ENCODE data around the gene ZNF451. TPM values are rescaled to one million over a fixed set of nuclear protein-coding genes. Genes with fewer than 3 reads are reported as not detected.

The ZNF451 gene
- total RNA-seq, 1 experiment from 2014 or later, result 68.7 TPM

DNA sequence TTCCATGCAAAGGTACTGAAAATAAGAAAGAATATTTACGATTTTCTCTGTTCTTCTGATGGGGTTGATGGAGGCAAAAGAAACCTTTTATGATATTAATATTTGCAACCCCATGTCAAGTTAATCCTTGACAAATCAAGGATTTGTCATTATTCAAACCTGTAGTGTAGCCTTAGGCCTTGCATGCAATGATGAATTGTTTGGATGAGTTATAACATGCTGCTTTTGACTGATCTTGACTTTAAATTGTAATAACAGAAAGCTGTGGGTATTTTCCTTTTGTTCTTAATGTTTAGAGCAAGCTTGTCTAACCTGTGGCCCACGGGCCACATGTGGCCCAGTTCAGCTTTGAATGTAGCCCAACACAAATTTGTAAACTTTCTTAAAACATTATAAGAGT is 69.1 kb downstream of the ZNF451 start:
- DNase-seq, result no peak
- Mint-ChIP-seq H3K36me3 (ENCODE audit: insufficient read depth, unreplicated experiment) (peaks cover 4% of the 10 kb centered on the region), H3K4me1 (ENCODE audit: low read depth, unreplicated experiment) (no peaks in the 10 kb centered on the region), H3K27ac (ENCODE audit: unreplicated experiment) (no peak overlapping the region), H3K4me3 (ENCODE audit: low read depth, unreplicated experiment) (no peak overlapping the region), H3K27me3 (ENCODE audit: unreplicated experiment) (no peaks in the 10 kb centered on the region), H3K9me3 (ENCODE audit: low read depth, unreplicated experiment) (peaks cover 2% of the 10 kb centered on the region)
- BruUV-seq (replicated peaks), result no TSS peak
- CTCF ChIA-PET, result no interaction called here
- TF ChIP-seq, protein P1, sequence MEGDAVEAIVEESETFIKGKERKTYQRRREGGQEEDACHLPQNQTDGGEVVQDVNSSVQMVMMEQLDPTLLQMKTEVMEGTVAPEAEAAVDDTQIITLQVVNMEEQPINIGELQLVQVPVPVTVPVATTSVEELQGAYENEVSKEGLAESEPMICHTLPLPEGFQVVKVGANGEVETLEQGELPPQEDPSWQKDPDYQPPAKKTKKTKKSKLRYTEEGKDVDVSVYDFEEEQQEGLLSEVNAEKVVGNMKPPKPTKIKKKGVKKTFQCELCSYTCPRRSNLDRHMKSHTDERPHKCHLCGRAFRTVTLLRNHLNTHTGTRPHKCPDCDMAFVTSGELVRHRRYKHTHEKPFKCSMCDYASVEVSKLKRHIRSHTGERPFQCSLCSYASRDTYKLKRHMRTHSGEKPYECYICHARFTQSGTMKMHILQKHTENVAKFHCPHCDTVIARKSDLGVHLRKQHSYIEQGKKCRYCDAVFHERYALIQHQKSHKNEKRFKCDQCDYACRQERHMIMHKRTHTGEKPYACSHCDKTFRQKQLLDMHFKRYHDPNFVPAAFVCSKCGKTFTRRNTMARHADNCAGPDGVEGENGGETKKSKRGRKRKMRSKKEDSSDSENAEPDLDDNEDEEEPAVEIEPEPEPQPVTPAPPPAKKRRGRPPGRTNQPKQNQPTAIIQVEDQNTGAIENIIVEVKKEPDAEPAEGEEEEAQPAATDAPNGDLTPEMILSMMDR (IDR thresholded peaks at IDR 0.05; ENCODE audit: unreplicated experiment), result no peak
- intact Hi-C loops (cut with micrococcal nuclease; ENCODE audit: unreplicated experiment), result no loop called here

DNA sequence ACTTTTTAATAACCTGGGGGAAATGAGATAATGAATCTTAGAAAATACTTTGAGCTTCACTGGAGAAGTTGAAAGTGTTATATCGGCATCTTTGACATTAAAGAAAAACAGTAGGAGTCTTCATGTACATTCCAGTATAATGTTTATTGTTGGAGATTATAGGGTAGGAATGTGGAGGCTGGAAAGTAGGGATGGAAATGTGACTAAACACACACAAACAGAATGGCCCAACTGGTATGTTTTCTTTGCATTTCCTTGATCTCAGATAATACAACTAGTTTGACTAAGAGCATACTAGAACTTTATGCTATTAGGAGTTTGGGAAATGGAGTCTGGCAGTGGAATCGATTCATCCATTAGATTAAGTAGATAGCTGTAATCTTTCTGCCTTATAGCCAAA is 72.0 kb downstream of the ZNF451 start:
- no peaks in the 10 kb centered on the region for H3K36me3 Mint-ChIP-seq (ENCODE audit: insufficient read depth, unreplicated experiment)
- no peak overlapping the region for H3K4me3 Mint-ChIP-seq (ENCODE audit: low read depth, unreplicated experiment)
- TF ChIP-seq, protein P1 (IDR thresholded peaks at IDR 0.05; ENCODE audit: unreplicated experiment), result no peak
- H3K4me1 Mint-ChIP-seq (ENCODE audit: low read depth, unreplicated experiment), result no peaks in the 10 kb centered on the region
- H3K27me3 Mint-ChIP-seq (ENCODE audit: unreplicated experiment), result no peaks in the 10 kb centered on the region
- DNase-seq, result no peak
- intact Hi-C loops (cut with micrococcal nuclease; ENCODE audit: unreplicated experiment), result no loop called here
- peaks cover 6% of the 10 kb centered on the region for H3K9me3 Mint-ChIP-seq (ENCODE audit: low read depth, unreplicated experiment)
- no TSS peak for BruUV-seq (replicated peaks)
- no peak overlapping the region for H3K27ac Mint-ChIP-seq (ENCODE audit: unreplicated experiment)
- CTCF ChIA-PET, result no interaction called here

DNA sequence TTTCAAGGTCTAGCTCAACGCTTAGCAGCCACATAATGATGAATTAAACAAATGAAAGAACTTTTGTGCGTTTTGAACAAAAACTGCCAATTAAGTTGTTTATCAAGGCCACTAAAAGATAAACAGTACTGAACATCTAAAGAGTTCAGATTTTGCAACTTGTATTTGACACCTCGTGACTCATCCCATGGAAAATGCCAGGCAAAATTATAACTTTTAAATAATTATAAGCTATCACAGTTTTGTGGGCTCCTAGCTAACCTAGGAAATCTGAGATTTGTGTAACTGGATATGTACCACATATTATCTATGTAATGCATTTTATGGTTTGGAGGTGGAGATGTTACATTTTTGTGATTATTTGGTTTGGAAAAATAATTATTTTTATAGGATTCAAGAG is 72.5 kb downstream of the ZNF451 start:
- H3K4me3 Mint-ChIP-seq (ENCODE audit: low read depth, unreplicated experiment), result no peak overlapping the region
- H3K27ac Mint-ChIP-seq (ENCODE audit: unreplicated experiment), result no peak overlapping the region
- no peaks in the 10 kb centered on the region for H3K4me1 Mint-ChIP-seq (ENCODE audit: low read depth, unreplicated experiment)
- CTCF ChIA-PET, result interaction anchor here (0.6 kb wide), 1 partner anchor 1003 kb away, joined by 4 read pairs; no protein-coding TSS in a partner anchor
- no peaks in the 10 kb centered on the region for H3K36me3 Mint-ChIP-seq (ENCODE audit: insufficient read depth, unreplicated experiment)
- H3K27me3 Mint-ChIP-seq (ENCODE audit: unreplicated experiment), result no peaks in the 10 kb centered on the region
- peaks cover 6% of the 10 kb centered on the region for H3K9me3 Mint-ChIP-seq (ENCODE audit: low read depth, unreplicated experiment)
- intact Hi-C loops (cut with micrococcal nuclease; ENCODE audit: unreplicated experiment), result no loop called here
- no peak for DNase-seq
- TF ChIP-seq, protein P1 (IDR thresholded peaks at IDR 0.05; ENCODE audit: unreplicated experiment), result no peak
- no TSS peak for BruUV-seq (replicated peaks)

DNA sequence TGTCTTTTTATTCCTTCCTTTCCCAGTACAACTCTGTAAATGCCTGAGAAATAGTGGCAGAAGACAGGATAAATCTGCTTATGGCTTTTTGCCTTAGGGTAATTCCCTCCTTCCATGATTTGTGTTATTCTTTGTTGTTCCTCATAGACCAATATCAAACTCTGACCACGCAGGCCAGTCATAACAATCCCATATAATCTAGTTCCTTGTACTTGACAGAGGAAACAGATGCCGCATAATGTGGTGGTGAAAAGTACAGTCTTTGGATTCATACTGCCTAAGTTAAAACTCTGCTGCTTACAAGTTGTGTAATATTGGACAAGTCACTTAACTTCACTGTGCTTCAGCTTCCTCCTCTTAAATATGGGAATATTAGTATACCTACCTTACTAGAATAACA is 74.0 kb downstream of the ZNF451 start:
- Mint-ChIP-seq H3K27ac (ENCODE audit: unreplicated experiment) (no peak overlapping the region), H3K4me1 (ENCODE audit: low read depth, unreplicated experiment) (no peaks in the 10 kb centered on the region)
- intact Hi-C loops (cut with micrococcal nuclease; ENCODE audit: unreplicated experiment), result no loop called here

More for the DNA sequence above, 74.0 kb downstream of the ZNF451 start:
- no peaks in the 10 kb centered on the region for H3K27me3 Mint-ChIP-seq (ENCODE audit: unreplicated experiment)
- TF ChIP-seq, protein P1 (IDR thresholded peaks at IDR 0.05; ENCODE audit: unreplicated experiment), result no peak
- H3K9me3 Mint-ChIP-seq (ENCODE audit: low read depth, unreplicated experiment), result peaks cover 6% of the 10 kb centered on the region
- DNase-seq, result no peak
- BruUV-seq (replicated peaks), result no TSS peak
- CTCF ChIA-PET, result no interaction called here
- H3K4me3 Mint-ChIP-seq (ENCODE audit: low read depth, unreplicated experiment), result no peak overlapping the region
- H3K36me3 Mint-ChIP-seq (ENCODE audit: insufficient read depth, unreplicated experiment), result no peaks in the 10 kb centered on the region

Measured in Calu3 (cell line).